SK-N-SH (cell line): ENCODE results near the gene CAPN10. TPM values are rescaled to one million over a fixed set of nuclear protein-coding genes. Genes with fewer than 3 reads are reported as not detected.

Experiments used
- CTCF ChIA-PET: fragments of 300-600, 350-600 bp; formaldehyde crosslinking; extraction: SDS; loops from one replicate; lab custom pipeline; 2021; lab: Yijun Ruan, JAX
- POLR2A ChIA-PET: fragments of 350-600 bp; sonication (Branson Sonifier 250); formaldehyde crosslinking; extraction: SDS; loops from one replicate; lab custom pipeline; 2020; ENCODE audit warnings: antibody characterized with exemption, inconsistent platforms; lab: Yijun Ruan, JAX
- DNase-seq: peaks from one replicate; pipeline ENCODE4 v3.0.0; 2012
- H2AFZ ChIP-seq: fragments of 200-600 bp; sonication (generic); 2 replicates; pipeline ENCODE4 v1.8.1; 2016; ENCODE audit warnings: antibody characterized with exemption, mild to moderate bottlenecking, low read depth
- H3F3A ChIP-seq: fragments of 200-600 bp; sonication (generic); replicated peaks from 2 replicates; pipeline ENCODE3; 2016; ENCODE audit warnings: antibody characterized with exemption, mild to moderate bottlenecking; ENCODE audit not compliant: insufficient read depth
- H3K27ac ChIP-seq, 2 experiments: fragments of 200-500 bp in 1 of 2; fragments of 200-600 bp in 1 of 2; sonication (Bioruptor generic) in 1 of 2; sonication (generic), shearing (Covaris generic) in 1 of 2; 2 replicates each; pipeline versions ENCODE4 v1.5.1 to v1.6.1; 2014 to 2016; ENCODE audit warnings: low read depth in 2 of 2, inconsistent platforms in 1 of 2, low read length in 1 of 2, mild to moderate bottlenecking in 1 of 2, mixed read lengths in 1 of 2
- H3K27me3 ChIP-seq: fragments of 200-600 bp; sonication (generic), shearing (Covaris generic); 2 replicates; pipeline ENCODE4 v1.6.1; 2016; ENCODE audit warnings: mixed run types; ENCODE audit not compliant: insufficient read depth
- H3K36me3 ChIP-seq, 2 experiments: fragments of 200-500 bp in 1 of 2; fragments of 200-600 bp in 1 of 2; sonication (Bioruptor generic) in 1 of 2; sonication (generic) in 1 of 2; replicated peaks in 1 of 2; 2 replicates each; pipeline versions ENCODE3 to v1.5.1; 2014 to 2016; ENCODE audit warnings: low read length in 1 of 2, mild to moderate bottlenecking in 1 of 2; ENCODE audit not compliant: insufficient read depth in 2 of 2, control insufficient read depth in 1 of 2
- H3K4me1 ChIP-seq, 2 experiments: fragments of 200-500 bp in 1 of 2; fragments of 200-600 bp in 1 of 2; sonication (Bioruptor generic) in 1 of 2; sonication (generic), shearing (Covaris generic) in 1 of 2; 2 replicates each; pipeline versions ENCODE4 v1.5.1 to v1.6.1; 2014 to 2016; ENCODE audit warnings: low read depth in 1 of 2, low read length in 1 of 2, mixed run types in 1 of 2; ENCODE audit not compliant: insufficient read depth in 2 of 2, control insufficient read depth in 1 of 2
- H3K4me2 ChIP-seq: fragments of 200-600 bp; sonication (generic), shearing (Covaris generic); 2 replicates; pipeline ENCODE4 v1.6.1; 2017; ENCODE audit warnings: mixed run types
- H3K4me3 ChIP-seq, 2 experiments: fragments of 200-500 bp in 1 of 2; fragments of 200-600 bp in 1 of 2; sonication (Bioruptor generic) in 1 of 2; sonication (generic), shearing (Covaris generic) in 1 of 2; 2 replicates each; pipeline versions ENCODE4 v1.5.1 to v1.8.1; 2014 to 2016; ENCODE audit warnings: low read depth in 2 of 2, inconsistent platforms in 1 of 2, low read length in 1 of 2, mild to moderate bottlenecking in 1 of 2, mixed read lengths in 1 of 2, moderate library complexity in 1 of 2
- H3K79me2 ChIP-seq: fragments of 200-600 bp; sonication (generic); 2 replicates; pipeline ENCODE4 v1.8.1; 2017; ENCODE audit warnings: mild to moderate bottlenecking; ENCODE audit not compliant: insufficient read depth
- H3K9ac ChIP-seq: fragments of 200-600 bp; sonication (generic); 2 replicates; pipeline ENCODE4 v1.6.1; 2017; ENCODE audit warnings: mixed run types
- H3K9me2 ChIP-seq: fragments of 200-600 bp; sonication (generic); 2 replicates; pipeline ENCODE4 v1.6.1; 2017; ENCODE audit warnings: mixed run types
- H3K9me3 ChIP-seq: fragments of 200-600 bp; sonication (generic); 2 replicates; pipeline ENCODE4 v1.6.1; 2017; ENCODE audit warnings: mixed run types, mild to moderate bottlenecking, moderate library complexity
- H4K20me1 ChIP-seq: fragments of 200-600 bp; sonication (generic); 2 replicates; pipeline ENCODE4 v1.6.1; 2017; ENCODE audit warnings: mild to moderate bottlenecking, mixed run types; ENCODE audit not compliant: insufficient read depth
- CTCF ChIP-seq: fragments of 200-600 bp; sonication (generic); IDR thresholded peaks from 2 replicates; pipeline ENCODE4 v1.6.1; 2017; ENCODE audit warnings: antibody characterized with exemption, mild to moderate bottlenecking, moderate library complexity
- ELF1 ChIP-seq: IDR thresholded peaks from 2 replicates; pipeline ENCODE4 v1.4.0; 2012
- FOXM1 ChIP-seq: IDR thresholded peaks from 2 replicates; pipeline ENCODE4 v1.4.0; 2012; ENCODE audit warnings: low read depth, mild to moderate bottlenecking
- MAX ChIP-seq: IDR thresholded peaks from 2 replicates; pipeline ENCODE4 v1.4.0; 2012; ENCODE audit warnings: low read depth
- NRF1 ChIP-seq: IDR thresholded peaks from 2 replicates; pipeline ENCODE4 v1.6.1; 2012; ENCODE audit warnings: low read depth, mild to moderate bottlenecking, low read length
- PBX3 ChIP-seq: IDR thresholded peaks from 2 replicates; pipeline ENCODE4; 2012
- POLR2AphosphoS5 ChIP-seq: IDR thresholded peaks from 2 replicates; pipeline ENCODE4 v1.6.1; 2012; ENCODE audit warnings: low read depth, low read length
- REST ChIP-seq: IDR thresholded peaks from 2 replicates; pipeline ENCODE4 v1.6.1; 2012; ENCODE audit warnings: mild to moderate bottlenecking, low read depth, low read length, moderate library complexity
- RFX5 ChIP-seq: IDR thresholded peaks from 2 replicates; pipeline ENCODE4 v1.6.1; 2012; ENCODE audit warnings: mild to moderate bottlenecking, improper control_type of control experiment, low read length
- TCF12 ChIP-seq: IDR thresholded peaks from 2 replicates; pipeline ENCODE4 v1.4.0; 2012
- ZBTB33 ChIP-seq: IDR thresholded peaks from 2 replicates; pipeline ENCODE4 v1.4.0; 2012; ENCODE audit warnings: low read depth, borderline replicate concordance
- WGBS: methylation state at CpG from one replicate; pipeline ENCODE4 v1.1.6; 2017; ENCODE audit warnings: low lambda C conversion rate; 5-methylcytosine and 5-hydroxymethylcytosine counted together
- polyA plus RNA-seq, 3 experiments: library from polyadenylated mRNA; depleted of rRNA; stranded (reverse); fragments of >200 nt; gene quantifications; 2 replicates each; pipeline ENCODE4 v1.2.3, GENCODE V29; 2012

The CAPN10 gene
- polyA plus RNA-seq, 1 of the 3 experiments (the other 2 are of a cell fraction): 24.0 TPM

- no peak overlapping the region; the same call in 1 of the 2 replicates for H3K4me2 ChIP-seq
- peaks cover 10 to 14% of the 10 kb centered on the region in 2 experiments for H3K36me3 ChIP-seq
- H3K4me1 ChIP-seq: peaks cover 12 to 27% of the 10 kb centered on the region in 2 experiments; a peak in 3 of 4 replicates
- peaks cover 55% of the 10 kb centered on the region; the same call in 1 of the 2 replicates for H3K79me2 ChIP-seq
- H3K4me3 ChIP-seq: peak overlapping the region in 1 of 2 experiments; percentile 51; a peak in 1 of 4 replicates
- H4K20me1 ChIP-seq: peaks cover 13% of the 10 kb centered on the region; the same call in 1 of the 2 replicates
- peak; percentile 70 for DNase-seq
- no peaks in the 10 kb centered on the region for H3K27me3 ChIP-seq
- peaks cover 9% of the 10 kb centered on the region for H3F3A ChIP-seq
- POLR2A ChIA-PET: interaction anchor here (1.0 kb wide), 1 partner anchor 9 kb away, joined by 3 read pairs; no protein-coding TSS in a partner anchor
- TF ChIP-seq CTCF (peak; percentile 47; the same call in 1 of the 2 replicates), FOXM1 (no peak)
- TF ChIP-seq, all 33 proteins: peak for 1
- H2AFZ ChIP-seq: no peak overlapping the region
- WGBS: 68% methylated on average over 9 of the region's 9 CpGs
- no peaks in the 10 kb centered on the region for H3K9me3 ChIP-seq
- no peak overlapping the region for H3K27ac ChIP-seq
- no peaks in the 10 kb centered on the region for H3K9me2 ChIP-seq
- CTCF ChIA-PET: interaction anchor here (1.4 to 2.0 kb wide), 3 partner anchors 32 to 69 kb away, joined by 3 to 5 read pairs (median 4); no protein-coding TSS in a partner anchor
- H3K9ac ChIP-seq: no peak overlapping the region
Measured at GRCh38 chr2:240556553-240557100, 29.9 kb upstream of the CAPN10 start.

- Histone ChIP-seq H3K4me2 (peak overlapping the region; percentile 74), H3K4me1 (peaks cover 16 to 29% of the 10 kb centered on the region in 2 experiments), H3F3A (peaks cover 15% of the 10 kb centered on the region), H2AFZ (no peak overlapping the region), H3K9me2 (no peaks in the 10 kb centered on the region), H3K27me3 (no peaks in the 10 kb centered on the region), H3K27ac (no peak overlapping the region), H3K4me3 (peak overlapping the region; percentile 38 to 51), H3K79me2 (peaks cover 56% of the 10 kb centered on the region; the same call in 1 of the 2 replicates), H3K9me3 (no peaks in the 10 kb centered on the region), H3K9ac (0 out of 2 replicates have a peak overlapping the region, but pooled peaks have one; percentile 25), H3K36me3 (peaks cover 6 to 10% of the 10 kb centered on the region in 2 experiments), H4K20me1 (peaks cover 13% of the 10 kb centered on the region; the same call in 1 of the 2 replicates)
- 65% methylated on average over 16 of the region's 51 CpGs for whole genome bisulfite sequencing
- DNase-seq: no peak
- CTCF ChIA-PET: interaction anchor here (1.4 to 2.0 kb wide), 3 partner anchors 31 to 70 kb away, joined by 3 to 5 read pairs (median 4); no protein-coding TSS in a partner anchor
- POLR2A ChIA-PET: interaction anchor here (1.0 kb wide), 1 partner anchor 9 kb away, joined by 3 read pairs; no protein-coding TSS in a partner anchor
- TF ChIP-seq FOXM1 (no peak), MAX (peak; percentile 49; the same call in 1 of the 2 replicates), REST (no peak), RFX5 (no peak), TCF12 (no peak), ZBTB33 (no peak), NRF1 (no peak), POLR2AphosphoS5 (no peak), CTCF (no peak), PBX3 (no peak), ELF1 (no peak)
Measured at GRCh38 chr2:240557101-240557751, 29.3 kb upstream of the CAPN10 start.
